Left lung (tissue), 10 donors: ENCODE data around the gene ZNF740. TPM values are rescaled to one million over a fixed set of nuclear protein-coding genes. Genes with fewer than 3 reads are reported as not detected.

Experiments
- ATAC-seq: fragments of 200-7000 bp; cut with Tn5 transposase; one replicate; pipeline ENCODE4 v1.9.1; 2020; ENCODE audit warnings: moderate library complexity
- DNase-seq, 4 donors: peaks; one replicate each; pipeline ENCODE4 v3.0.0-alpha.2; 2013 to 2020
- H3K27ac ChIP-seq, 2 donors: fragments of 200-600 bp; sonication (generic) in 1 of 2; one replicate each; pipeline versions ENCODE4 v1.5.0 to v1.8.0; 2020 to 2021
- H3K27me3 ChIP-seq, 2 donors: fragments of 200-600 bp; sonication (generic) in 1 of 2; one replicate each; pipeline versions ENCODE4 v1.5.0 to v1.8.0; 2020 to 2021
- H3K36me3 ChIP-seq, 2 donors: fragments of 200-600 bp; sonication (generic) in 1 of 2; one replicate each; pipeline versions ENCODE4 v1.5.0 to v1.8.0; 2020 to 2021
- H3K4me1 ChIP-seq, 2 donors: fragments of 200-600 bp; one replicate each; pipeline ENCODE4 v1.8.0; 2021
- H3K4me3 ChIP-seq, 2 donors: fragments of 200-600 bp; sonication (generic) in 1 of 2; one replicate each; pipeline versions ENCODE4 v1.5.0 to v1.8.0; 2020 to 2021; ENCODE audit warnings: mild to moderate bottlenecking in 1 of 2
- H3K9me3 ChIP-seq, 2 donors: fragments of 200-600 bp; sonication (generic) in 1 of 2; one replicate each; pipeline versions ENCODE4 v1.5.0 to v1.8.0; 2020 to 2021
- CTCF ChIP-seq, 2 donors: fragments of 200-600 bp; sonication (generic) in 1 of 2; IDR thresholded peaks; one replicate each; pipeline versions ENCODE4 v1.5.0 to v1.8.0; 2021; ENCODE audit warnings: antibody characterized with exemption in 2 of 2
- intact Hi-C, 2 donors: fragments of 100-400 bp; cut with DNase I; formaldehyde crosslinking; loops; one replicate each; pipeline versions ENCODE4 v1.11.2 to v1.14.2; 2022
- polyA plus RNA-seq, 6 donors: library from polyadenylated mRNA; unstranded; fragments of 120-200 nt; gene quantifications; one replicate each; pipeline ENCODE4 v1.2.1, GENCODE V29; 2013; ENCODE audit not compliant: insufficient read length in 6 of 6
- total RNA-seq, 2 donors: library from RNA; stranded (reverse); fragmentation: NEBNext Ultra II Directional; extraction: Animal tissue kit (Norgen Biotek cat#: 25700); gene quantifications; one replicate each; pipeline ENCODE4 v1.2.1, GENCODE V29; 2021
- donor health status: DM: no; HTN: yes; CAD: no.
- donor health status: DM: no; HTN: no; CAD: no.

The ZNF740 gene
- total and polyA plus RNA-seq, 8 donors: 34.6 to 67.4 (median 62.0) TPM

GRCh38 chr12:53166837-53167236, 13.7 kb upstream of the ZNF740 start:
- Histone ChIP-seq H3K4me1 (no peaks in the 10 kb centered on the region), H3K9me3 (no peaks in the 10 kb centered on the region), H3K36me3 (peaks cover 0 to 24% of the 10 kb centered on the region in 2 donors), H3K27ac (no peak overlapping the region), H3K27me3 (no peaks in the 10 kb centered on the region), H3K4me3 (no peak overlapping the region)
- no peak for TF ChIP-seq CTCF (IDR thresholded peaks at IDR 0.05)
- intact Hi-C loops: no loop called here
- ATAC-seq: no peak
- DNase-seq: no peak

GRCh38 chr12:53169644-53170043, 10.9 kb upstream of the ZNF740 start:
- no peak overlapping the region for H3K4me3 ChIP-seq
- peaks cover 0 to 35% of the 10 kb centered on the region in 2 donors for H3K36me3 ChIP-seq
- intact Hi-C loops: no loop called here
- no peak for DNase-seq
- H3K4me1 ChIP-seq: no peaks in the 10 kb centered on the region
- H3K27me3 ChIP-seq: no peaks in the 10 kb centered on the region
- ATAC-seq: no peak
- no peaks in the 10 kb centered on the region for H3K9me3 ChIP-seq
- H3K27ac ChIP-seq: no peak overlapping the region
- no peak for TF ChIP-seq CTCF (IDR thresholded peaks at IDR 0.05)

- Histone ChIP-seq H3K4me3 (no peak overlapping the region), H3K4me1 (peaks cover 5 to 6% of the 10 kb centered on the region in 2 donors), H3K27me3 (no peaks in the 10 kb centered on the region), H3K27ac (no peak overlapping the region), H3K9me3 (no peaks in the 10 kb centered on the region), H3K36me3 (peaks cover 0 to 35% of the 10 kb centered on the region in 2 donors)
- TF ChIP-seq CTCF (IDR thresholded peaks at IDR 0.05): no peak
- ATAC-seq (no peak), DNase-seq (no peak)
- intact Hi-C loops: no loop called here
These were observed 10.3 kb upstream of the ZNF740 start for GRCh38 chr12:53170215-53170614.

- no peak for TF ChIP-seq CTCF (IDR thresholded peaks at IDR 0.05)
- H3K27me3 ChIP-seq: no peaks in the 10 kb centered on the region
- intact Hi-C loops: no loop called here
- H3K4me1 ChIP-seq: peaks cover 9% of the 10 kb centered on the region in 2 donors
- no peak for DNase-seq
- no peak overlapping the region for H3K27ac ChIP-seq
- no peak for ATAC-seq
- no peak overlapping the region for H3K4me3 ChIP-seq
- H3K36me3 ChIP-seq: peaks cover 0 to 35% of the 10 kb centered on the region in 2 donors
- H3K9me3 ChIP-seq: no peaks in the 10 kb centered on the region
These were observed 9.4 kb upstream of the ZNF740 start for GRCh38 chr12:53170876-53171724.

- no peak for TF ChIP-seq CTCF (IDR thresholded peaks at IDR 0.05)
- Histone ChIP-seq H3K27ac (no peak overlapping the region), H3K27me3 (no peaks in the 10 kb centered on the region), H3K4me3 (no peak overlapping the region), H3K4me1 (peaks cover 9% of the 10 kb centered on the region in 2 donors), H3K9me3 (no peaks in the 10 kb centered on the region), H3K36me3 (peaks cover 0 to 35% of the 10 kb centered on the region in 2 donors)
- intact Hi-C loops: no loop called here
- no peak for DNase-seq
- no peak for ATAC-seq
These were observed 8.7 kb upstream of the ZNF740 start for GRCh38 chr12:53171725-53172329.
